Measurements from ENCODE around the gene RALA.

RALA gene

DNA sequence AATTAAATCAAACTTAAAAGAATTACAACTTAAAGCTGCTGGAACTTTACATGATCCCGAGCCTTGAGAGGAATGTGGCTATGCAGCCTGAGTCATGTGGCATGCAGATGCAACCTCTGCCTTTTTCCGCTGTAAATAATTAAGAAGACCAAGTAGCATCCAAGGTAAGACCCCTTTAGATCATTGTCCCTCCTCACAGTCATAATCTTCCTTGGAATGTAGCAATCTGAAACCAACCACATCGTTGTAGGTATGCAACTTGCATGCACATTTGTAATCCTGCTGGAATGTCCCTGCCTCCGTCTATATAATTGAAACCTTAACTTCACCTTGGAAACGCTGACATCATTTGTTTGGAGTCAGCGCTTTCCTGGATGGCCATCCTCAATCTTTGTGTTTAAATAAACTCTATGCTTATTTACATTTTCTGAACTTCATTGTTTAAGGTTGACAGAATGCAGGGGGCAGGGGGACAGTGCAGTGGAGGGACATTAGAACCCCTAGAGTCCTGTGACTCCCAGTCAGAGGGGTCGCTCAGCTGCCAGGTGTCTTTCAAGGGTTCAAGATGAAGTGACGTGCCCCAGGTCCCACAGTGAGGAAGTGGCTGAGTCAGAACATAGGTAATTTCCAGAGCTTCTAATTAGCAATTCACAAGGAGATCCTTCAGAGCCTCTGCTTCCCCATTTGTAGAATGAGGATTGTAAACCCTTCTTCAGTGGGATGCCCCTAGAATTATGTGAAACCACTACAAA, 110.7 kb downstream of the RALA start:
- Histone ChIP-seq H3K9me3 (ENCODE audit: control insufficient read depth, insufficient read depth, low read length) (no peaks in the 10 kb centered on the region), H3K27me3 (ENCODE audit: control insufficient read depth, insufficient read depth, low read length) (peaks cover 16% of the 10 kb centered on the region), H3K36me3 (ENCODE audit: control insufficient read depth, insufficient read depth, low read length) (no peaks in the 10 kb centered on the region), H3K27ac (ENCODE audit: low read depth, low read length) (peak overlapping the region; percentile 99), H3K4me3 (ENCODE audit: low read depth, low read length) (peak overlapping the region; percentile 83), H3K4me1 (ENCODE audit: control insufficient read depth, insufficient read depth, low read length) (peaks cover 27% of the 10 kb centered on the region), H3K9ac (ENCODE audit: low read depth, low read length) (peak overlapping the region; percentile 88)

DNA sequence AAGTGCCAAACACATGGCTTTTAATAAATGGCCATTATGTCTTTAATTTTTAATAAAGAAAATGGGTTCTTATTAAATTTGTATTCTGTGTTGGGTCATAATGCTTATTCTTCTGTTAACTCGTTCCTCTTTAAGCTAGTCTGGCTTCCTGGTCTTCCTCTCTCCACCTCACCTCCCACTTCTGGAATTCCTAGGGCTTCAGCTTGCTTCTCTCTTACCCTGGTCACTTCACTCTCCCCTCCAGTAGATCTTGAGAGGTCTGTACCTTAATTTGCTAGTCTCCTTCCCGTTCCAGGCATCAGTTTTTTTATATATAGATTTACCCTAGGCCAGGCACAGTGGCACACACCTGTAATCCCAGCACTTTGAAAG, 111.2 kb downstream of the RALA start:
- Histone ChIP-seq H3K9ac (ENCODE audit: low read depth, low read length) (peak overlapping the region; percentile 88), H3K27me3 (ENCODE audit: control insufficient read depth, insufficient read depth, low read length) (peaks cover 16% of the 10 kb centered on the region), H3K36me3 (ENCODE audit: control insufficient read depth, insufficient read depth, low read length) (no peaks in the 10 kb centered on the region), H3K9me3 (ENCODE audit: control insufficient read depth, insufficient read depth, low read length) (no peaks in the 10 kb centered on the region), H3K4me1 (ENCODE audit: control insufficient read depth, insufficient read depth, low read length) (peaks cover 27% of the 10 kb centered on the region), H3K27ac (ENCODE audit: low read depth, low read length) (peak overlapping the region; percentile 99), H3K4me3 (ENCODE audit: low read depth, low read length) (peak overlapping the region; percentile 83)

DNA sequence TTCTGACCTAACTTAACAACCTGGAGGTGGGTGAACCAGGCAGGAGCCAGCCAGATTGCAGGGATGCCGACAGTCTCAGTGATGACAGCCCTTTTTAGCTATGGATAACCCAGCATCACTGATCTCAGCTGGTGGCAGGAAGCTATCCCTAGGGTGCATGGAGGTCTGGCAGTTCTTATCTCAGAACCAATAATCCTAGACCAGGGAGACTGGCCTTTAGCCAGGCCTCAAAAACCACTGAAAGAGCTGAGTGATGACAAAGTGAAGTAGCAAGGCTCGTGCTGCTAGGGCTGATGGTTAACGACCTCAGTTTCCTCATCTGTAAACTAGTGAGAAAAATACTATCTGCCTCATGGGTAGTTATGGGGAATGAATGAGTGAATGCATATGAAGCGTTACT, 112.5 kb downstream of the RALA start:
- Histone ChIP-seq H3K27me3 (ENCODE audit: control insufficient read depth, insufficient read depth, low read length) (peaks cover 16% of the 10 kb centered on the region), H3K36me3 (ENCODE audit: control insufficient read depth, insufficient read depth, low read length) (no peaks in the 10 kb centered on the region), H3K9me3 (ENCODE audit: control insufficient read depth, insufficient read depth, low read length) (no peaks in the 10 kb centered on the region), H3K4me1 (ENCODE audit: control insufficient read depth, insufficient read depth, low read length) (peaks cover 27% of the 10 kb centered on the region), H3K4me3 (ENCODE audit: low read depth, low read length) (no peak overlapping the region), H3K9ac (ENCODE audit: low read depth, low read length) (no peak overlapping the region), H3K27ac (ENCODE audit: low read depth, low read length) (peak overlapping the region; percentile 11)

DNA sequence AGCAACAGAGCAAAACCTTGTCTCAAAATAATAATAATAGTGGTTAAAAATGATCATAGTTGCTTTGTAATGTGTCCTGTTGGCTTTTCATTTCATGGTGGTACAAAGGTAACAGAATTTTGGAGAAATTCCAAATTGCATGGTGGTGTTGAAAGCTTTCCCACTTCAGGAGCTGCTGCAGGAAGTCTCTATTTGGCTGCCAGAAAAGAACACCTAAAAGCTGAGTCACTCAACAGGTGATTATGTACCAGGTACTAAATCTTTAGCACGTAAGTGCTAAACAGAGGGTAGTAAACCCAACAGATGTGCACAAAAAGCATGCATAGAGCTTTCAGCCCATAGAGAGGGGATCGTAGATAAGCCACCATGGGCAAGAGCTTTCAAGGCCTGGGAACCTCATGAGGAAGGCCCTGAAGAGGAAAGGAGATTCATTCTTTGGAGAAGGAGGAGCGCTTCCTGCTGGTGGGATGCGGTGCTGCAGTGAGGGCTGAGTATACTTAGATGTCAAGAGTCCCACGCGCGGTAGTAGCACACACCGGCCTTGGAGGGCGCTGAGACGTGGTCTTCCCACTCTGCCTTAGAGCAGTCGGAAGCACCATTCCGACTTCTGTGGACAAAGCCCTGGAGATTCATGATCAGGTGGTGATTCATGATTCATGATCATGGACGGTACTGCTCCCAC, 118.7 kb downstream of the RALA start:
- H3K9me3 ChIP-seq (ENCODE audit: control insufficient read depth, insufficient read depth, low read length), result no peaks in the 10 kb centered on the region
- no peak overlapping the region for H3K4me3 ChIP-seq (ENCODE audit: low read depth, low read length)
- no peaks in the 10 kb centered on the region for H3K36me3 ChIP-seq (ENCODE audit: control insufficient read depth, insufficient read depth, low read length)
- no peak overlapping the region for H3K27ac ChIP-seq (ENCODE audit: low read depth, low read length)
- no peak overlapping the region for H3K9ac ChIP-seq (ENCODE audit: low read depth, low read length)
- H3K4me1 ChIP-seq (ENCODE audit: control insufficient read depth, insufficient read depth, low read length), result peaks cover 6% of the 10 kb centered on the region
- H3K27me3 ChIP-seq (ENCODE audit: control insufficient read depth, insufficient read depth, low read length), result no peaks in the 10 kb centered on the region

DNA sequence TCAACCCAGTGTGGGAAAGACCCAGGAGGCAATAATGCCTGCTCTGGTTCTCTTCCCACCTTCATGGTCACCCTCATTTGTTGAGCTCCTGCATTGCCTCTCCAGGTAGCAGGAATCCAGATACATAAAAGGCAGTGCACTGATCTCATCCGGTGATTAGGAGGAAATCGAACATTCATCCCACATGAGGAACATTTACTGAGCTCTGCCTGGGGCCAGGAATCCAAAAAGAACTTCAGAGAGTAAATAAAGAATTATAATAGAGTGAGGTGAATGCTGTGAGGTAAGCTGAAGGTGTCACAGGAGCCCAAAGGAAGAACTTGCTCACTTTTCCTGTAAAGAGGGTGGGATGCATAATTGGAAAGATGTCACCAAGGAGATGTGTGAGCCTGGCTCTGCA, 121.2 kb downstream of the RALA start:
- Histone ChIP-seq H3K27ac (ENCODE audit: low read depth, low read length) (no peak overlapping the region), H3K4me3 (ENCODE audit: low read depth, low read length) (no peak overlapping the region), H3K27me3 (ENCODE audit: control insufficient read depth, insufficient read depth, low read length) (no peaks in the 10 kb centered on the region), H3K9ac (ENCODE audit: low read depth, low read length) (no peak overlapping the region), H3K36me3 (ENCODE audit: control insufficient read depth, insufficient read depth, low read length) (no peaks in the 10 kb centered on the region), H3K9me3 (ENCODE audit: control insufficient read depth, insufficient read depth, low read length) (no peaks in the 10 kb centered on the region), H3K4me1 (ENCODE audit: control insufficient read depth, insufficient read depth, low read length) (peaks cover 12% of the 10 kb centered on the region)

DNA sequence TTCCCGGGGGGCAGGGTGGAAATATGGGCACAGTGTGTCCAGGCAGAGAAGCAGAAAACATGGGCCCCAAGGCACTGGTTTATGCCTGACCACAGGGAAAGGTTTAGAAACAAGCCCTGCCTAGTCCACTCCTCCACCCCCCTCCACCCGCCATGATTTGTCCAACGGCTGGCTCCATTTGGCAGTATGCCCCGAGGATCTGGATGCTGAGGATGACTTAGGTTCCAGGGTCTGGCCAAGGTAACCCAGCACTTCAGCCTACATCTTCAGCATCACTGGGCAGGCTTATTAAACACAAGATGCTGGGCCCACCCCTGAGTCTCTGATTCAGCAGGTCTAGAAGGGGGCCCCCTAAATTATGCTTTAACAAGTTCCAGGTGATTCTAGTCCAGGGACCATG, 121.9 kb downstream of the RALA start:
- Histone ChIP-seq H3K9me3 (ENCODE audit: control insufficient read depth, insufficient read depth, low read length) (no peaks in the 10 kb centered on the region), H3K27ac (ENCODE audit: low read depth, low read length) (no peak overlapping the region), H3K4me3 (ENCODE audit: low read depth, low read length) (no peak overlapping the region), H3K27me3 (ENCODE audit: control insufficient read depth, insufficient read depth, low read length) (no peaks in the 10 kb centered on the region), H3K36me3 (ENCODE audit: control insufficient read depth, insufficient read depth, low read length) (no peaks in the 10 kb centered on the region), H3K4me1 (ENCODE audit: control insufficient read depth, insufficient read depth, low read length) (peaks cover 19% of the 10 kb centered on the region), H3K9ac (ENCODE audit: low read depth, low read length) (no peak overlapping the region)

DNA sequence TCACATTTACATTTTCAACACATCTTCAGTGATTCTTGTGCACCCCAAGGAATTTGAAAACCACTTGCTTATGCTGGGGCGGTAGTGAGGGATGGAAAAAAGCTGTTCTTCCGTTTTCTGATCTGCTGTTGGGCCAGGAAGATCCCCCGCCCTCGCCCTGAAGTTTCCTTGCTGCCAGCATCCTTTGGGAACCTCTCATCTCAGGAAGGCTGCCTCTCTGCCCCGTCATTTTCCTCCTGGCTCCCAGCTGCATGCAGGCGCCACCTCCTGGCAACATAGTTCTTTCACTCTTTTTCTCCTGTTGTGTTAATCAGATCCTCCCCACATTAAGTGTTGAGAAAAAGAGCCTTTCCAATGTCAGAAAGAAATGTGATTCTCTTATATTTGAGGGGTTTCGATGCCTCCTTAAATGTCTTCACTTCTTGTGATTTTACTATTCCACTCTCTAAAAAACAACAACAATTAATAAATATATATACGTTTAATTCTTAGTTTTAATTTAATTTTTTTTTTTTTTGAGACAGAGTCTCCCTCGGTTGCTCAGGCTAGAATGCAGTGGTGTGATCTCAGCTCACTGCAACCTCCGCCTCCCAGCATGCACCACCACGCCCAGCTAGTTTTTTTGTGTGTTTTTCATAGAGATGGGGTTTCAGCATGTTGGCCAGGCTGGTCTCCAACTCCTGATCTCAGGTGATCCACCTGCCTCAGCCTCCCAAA, 122.9 kb downstream of the RALA start:
- Histone ChIP-seq H3K4me1 (ENCODE audit: control insufficient read depth, insufficient read depth, low read length) (peaks cover 22% of the 10 kb centered on the region), H3K36me3 (ENCODE audit: control insufficient read depth, insufficient read depth, low read length) (no peaks in the 10 kb centered on the region), H3K9ac (ENCODE audit: low read depth, low read length) (no peak overlapping the region), H3K27ac (ENCODE audit: low read depth, low read length) (no peak overlapping the region), H3K4me3 (ENCODE audit: low read depth, low read length) (no peak overlapping the region), H3K9me3 (ENCODE audit: control insufficient read depth, insufficient read depth, low read length) (no peaks in the 10 kb centered on the region), H3K27me3 (ENCODE audit: control insufficient read depth, insufficient read depth, low read length) (no peaks in the 10 kb centered on the region)

DNA sequence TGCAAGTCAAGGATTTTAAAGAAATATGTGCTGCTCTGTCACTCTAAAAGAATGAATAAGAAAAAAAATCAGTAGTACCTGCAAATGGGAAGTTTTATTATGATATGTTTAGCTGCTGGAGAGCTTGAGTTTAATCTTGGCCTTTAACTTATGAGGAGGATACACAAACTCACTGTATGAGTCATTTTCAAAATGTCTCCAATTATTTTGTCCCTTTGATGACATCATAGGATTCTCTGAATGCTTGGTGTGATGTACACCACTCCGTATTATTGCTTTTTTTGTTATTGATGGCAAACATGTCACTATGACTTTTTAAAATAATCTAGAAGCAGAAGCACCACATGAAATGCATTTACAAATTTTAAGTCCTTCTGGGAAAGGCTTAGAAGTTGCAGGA, 125.8 kb downstream of the RALA start:
- H3K27ac ChIP-seq (ENCODE audit: low read depth, low read length), result peak overlapping the region; percentile 68
- H3K36me3 ChIP-seq (ENCODE audit: control insufficient read depth, insufficient read depth, low read length), result no peaks in the 10 kb centered on the region
- no peaks in the 10 kb centered on the region for H3K27me3 ChIP-seq (ENCODE audit: control insufficient read depth, insufficient read depth, low read length)
- no peak overlapping the region for H3K9ac ChIP-seq (ENCODE audit: low read depth, low read length)
- no peak overlapping the region for H3K4me3 ChIP-seq (ENCODE audit: low read depth, low read length)
- peaks cover 22% of the 10 kb centered on the region for H3K4me1 ChIP-seq (ENCODE audit: control insufficient read depth, insufficient read depth, low read length)
- H3K9me3 ChIP-seq (ENCODE audit: control insufficient read depth, insufficient read depth, low read length), result no peaks in the 10 kb centered on the region

DNA sequence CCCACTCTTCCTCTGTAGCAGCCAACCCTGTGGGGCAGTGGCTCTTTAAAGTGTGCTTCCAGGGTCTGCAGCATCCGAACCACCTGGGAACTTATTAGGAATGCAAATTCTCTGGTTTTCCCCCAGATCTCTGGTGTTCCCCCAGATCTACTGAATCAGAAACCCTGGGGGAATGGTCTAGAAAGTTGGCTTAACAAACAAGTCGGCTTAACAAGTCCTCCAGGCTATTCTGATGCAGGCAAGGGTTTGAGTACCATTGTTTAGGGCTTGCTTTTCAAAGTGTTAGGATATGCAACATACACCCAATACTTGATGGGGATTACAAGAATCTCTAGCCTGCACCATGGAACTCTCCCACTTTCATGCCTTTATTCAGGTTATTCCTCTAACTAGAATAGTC, 126.3 kb downstream of the RALA start:
- no peak overlapping the region for H3K9ac ChIP-seq (ENCODE audit: low read depth, low read length)
- H3K9me3 ChIP-seq (ENCODE audit: control insufficient read depth, insufficient read depth, low read length), result no peaks in the 10 kb centered on the region
- H3K27ac ChIP-seq (ENCODE audit: low read depth, low read length), result peak overlapping the region; percentile 68
- peaks cover 22% of the 10 kb centered on the region for H3K4me1 ChIP-seq (ENCODE audit: control insufficient read depth, insufficient read depth, low read length)
- H3K36me3 ChIP-seq (ENCODE audit: control insufficient read depth, insufficient read depth, low read length), result no peaks in the 10 kb centered on the region
- no peaks in the 10 kb centered on the region for H3K27me3 ChIP-seq (ENCODE audit: control insufficient read depth, insufficient read depth, low read length)
- no peak overlapping the region for H3K4me3 ChIP-seq (ENCODE audit: low read depth, low read length)

DNA sequence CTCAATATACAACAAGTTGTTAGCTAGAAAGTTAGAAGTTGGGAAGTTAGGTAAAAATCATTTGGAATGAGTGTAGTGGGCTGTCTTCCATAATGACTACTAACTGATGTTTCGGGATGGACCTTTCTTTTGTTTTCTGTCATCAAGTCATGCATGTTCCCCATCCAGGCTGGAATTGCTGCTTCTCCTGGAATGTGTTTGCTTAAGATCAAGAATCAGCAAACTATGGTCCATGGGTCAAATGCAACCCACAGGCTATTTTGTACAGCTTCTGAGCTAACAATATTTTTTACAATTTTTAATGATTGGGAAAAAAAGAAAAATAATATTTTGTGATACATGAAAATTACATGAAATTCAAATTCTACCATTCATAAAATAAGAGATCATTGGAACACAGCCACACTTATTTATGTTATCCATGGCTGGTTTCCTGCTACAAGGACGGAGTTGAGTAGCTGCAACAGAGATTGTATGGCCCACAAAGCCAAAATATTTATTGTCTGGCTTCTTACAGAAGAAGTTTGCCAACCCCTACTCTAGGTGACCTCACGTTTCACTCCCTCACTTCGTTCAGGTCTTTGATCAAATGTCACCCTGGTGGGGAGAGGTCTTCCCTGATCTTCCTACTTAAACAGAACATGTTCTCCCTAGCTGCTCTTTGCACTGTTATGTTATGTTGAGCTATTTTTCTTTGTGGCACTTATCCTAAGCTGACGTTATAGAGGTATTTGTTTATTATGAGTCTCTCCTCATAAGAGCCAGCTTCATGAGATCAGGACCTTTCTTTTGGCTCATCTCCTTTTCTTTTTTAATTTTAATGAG, 127.1 kb downstream of the RALA start:
- Histone ChIP-seq H3K9me3 (ENCODE audit: control insufficient read depth, insufficient read depth, low read length) (no peaks in the 10 kb centered on the region), H3K36me3 (ENCODE audit: control insufficient read depth, insufficient read depth, low read length) (no peaks in the 10 kb centered on the region), H3K27me3 (ENCODE audit: control insufficient read depth, insufficient read depth, low read length) (no peaks in the 10 kb centered on the region), H3K4me3 (ENCODE audit: low read depth, low read length) (no peak overlapping the region), H3K27ac (ENCODE audit: low read depth, low read length) (peak overlapping the region; percentile 68), H3K9ac (ENCODE audit: low read depth, low read length) (no peak overlapping the region), H3K4me1 (ENCODE audit: control insufficient read depth, insufficient read depth, low read length) (peaks cover 22% of the 10 kb centered on the region)

Data from HUES48 (cell line).